Dedifferentiated amniotic fluid mesenchymal stem cell (primary cell): ENCODE measurements around the gene INO80B.
"Not testable (repeated sequence)": the region's sequence is repeated elsewhere in the genome, so short reads cannot be mapped to it uniquely, and the experiment has no call there.

Source experiments
- DNase-seq: peaks from one replicate; pipeline ENCODE4 v3.0.0-alpha.2; 2016; ENCODE audit errors: extremely low spot score

Gene INO80B

DNA sequence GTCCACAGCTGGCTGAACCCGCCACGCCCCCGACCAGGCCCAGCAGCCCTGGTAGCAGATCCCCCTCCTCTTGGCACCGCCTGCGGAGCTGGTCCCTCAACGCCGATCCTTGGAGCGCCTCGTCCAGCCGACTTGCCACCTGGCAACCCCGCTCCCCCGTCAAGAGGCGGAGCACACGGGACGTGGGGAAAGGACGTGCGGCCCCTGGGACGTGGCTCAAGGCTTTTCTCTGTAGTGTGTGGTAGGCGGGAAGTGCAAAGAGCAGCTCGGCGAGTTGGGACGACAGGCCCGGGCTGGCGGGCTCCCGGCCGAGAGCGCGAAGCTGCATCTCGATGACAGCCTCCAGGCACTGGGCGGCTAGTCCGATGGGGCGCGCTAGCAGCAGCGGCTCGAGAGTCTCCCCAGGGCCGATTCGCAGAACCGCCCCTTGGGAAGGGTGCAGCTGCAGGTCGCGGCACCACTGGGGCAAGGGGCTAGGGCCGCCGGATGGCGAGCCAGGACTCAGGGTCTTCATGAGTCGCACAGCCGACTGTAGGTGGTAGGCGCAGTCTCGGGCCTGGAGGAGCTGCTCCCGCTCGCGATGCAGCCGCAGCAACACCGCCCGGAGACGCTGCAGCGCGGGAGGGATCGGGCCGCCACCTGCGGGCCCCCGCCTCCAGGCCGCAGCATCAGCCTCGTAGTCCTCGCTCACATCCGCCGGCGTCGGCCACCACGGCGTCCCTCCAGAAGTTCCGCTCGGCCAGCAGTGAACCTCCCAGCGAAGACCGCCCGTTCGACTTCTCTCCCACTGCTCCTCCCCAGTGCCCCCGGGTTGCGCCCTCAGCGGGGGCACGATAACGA, 27.3 kb downstream of the INO80B start:
- DNase-seq: no peak

DNA sequence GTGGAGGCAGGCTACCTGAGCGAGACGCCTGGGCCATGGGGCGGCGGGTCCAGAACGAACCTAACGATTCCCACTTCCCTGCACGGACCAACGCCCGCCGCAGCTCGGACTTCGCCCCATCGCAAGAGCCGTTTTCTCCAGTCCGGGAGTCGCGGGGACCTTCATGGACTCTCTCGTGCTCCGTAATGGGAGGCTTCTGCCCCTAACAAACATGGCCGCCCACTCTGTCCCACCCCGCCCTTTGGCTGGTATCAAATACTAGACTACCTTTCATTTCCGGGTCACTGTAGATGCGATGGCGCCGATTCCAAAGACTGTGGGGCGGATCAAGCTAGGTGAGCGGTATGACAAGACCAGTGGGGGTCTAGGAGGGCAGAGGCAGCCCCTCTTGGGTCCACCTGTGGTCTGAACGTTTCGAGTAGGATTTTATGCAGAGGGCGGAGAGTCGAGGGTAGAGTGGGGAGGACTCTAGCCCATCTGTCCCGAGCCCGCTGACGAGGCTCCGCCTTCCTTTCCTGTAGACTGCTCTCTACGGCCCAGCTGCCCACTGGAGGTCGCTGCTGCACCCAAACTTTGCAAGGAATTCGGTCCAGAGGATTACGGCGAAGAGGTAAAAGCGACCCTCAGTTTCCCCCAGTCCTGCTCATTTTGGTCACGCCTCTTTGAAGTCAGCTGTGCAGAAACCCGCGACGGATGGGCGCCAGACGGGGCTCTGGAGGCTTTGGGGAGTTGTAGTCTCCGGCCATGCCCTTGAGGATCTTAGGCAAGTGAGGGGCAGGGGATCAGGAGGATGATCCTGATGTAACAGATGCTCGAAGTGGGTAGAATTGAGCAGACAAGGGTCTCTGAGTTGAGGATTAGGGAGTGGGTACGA, 28.2 kb downstream of the INO80B start, which contains the start of the genes CCDC142 and TTC31:
TSS of gene CCDC142 (minus strand) at position 198 of the 874 bp plus-strand sequence. CDS start at position 37, 161 bp downstream.
TSS of gene TTC31 (plus strand) at position 281 of the 874 bp plus-strand sequence. CDS start at position 296, 15 bp downstream.
- DNase-seq: peak; percentile 91

GRCh38 chr2:74483675-74484164, 28.8 kb downstream of the INO80B start:
- DNase-seq: not testable (repeated sequence)

DNA sequence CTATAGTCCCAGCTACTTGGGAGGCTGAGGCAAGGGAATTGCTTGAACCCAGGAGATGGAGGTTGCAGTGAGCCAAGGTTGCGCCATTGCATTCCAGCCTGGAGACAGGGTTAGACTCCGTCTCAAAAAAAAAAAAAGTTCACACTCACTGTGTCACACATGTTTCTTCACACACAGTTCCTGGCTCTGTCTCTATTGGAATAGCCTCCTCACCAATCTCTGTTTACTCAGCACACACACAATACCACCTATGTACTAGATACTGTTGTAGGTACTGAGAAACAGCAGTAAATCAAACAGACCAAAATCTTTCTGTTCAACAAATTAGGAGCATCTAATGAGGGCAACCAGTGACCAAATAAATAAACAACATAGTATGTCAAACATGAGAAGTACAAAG, 31.3 kb downstream of the INO80B start:
- DNase-seq: no peak

DNA sequence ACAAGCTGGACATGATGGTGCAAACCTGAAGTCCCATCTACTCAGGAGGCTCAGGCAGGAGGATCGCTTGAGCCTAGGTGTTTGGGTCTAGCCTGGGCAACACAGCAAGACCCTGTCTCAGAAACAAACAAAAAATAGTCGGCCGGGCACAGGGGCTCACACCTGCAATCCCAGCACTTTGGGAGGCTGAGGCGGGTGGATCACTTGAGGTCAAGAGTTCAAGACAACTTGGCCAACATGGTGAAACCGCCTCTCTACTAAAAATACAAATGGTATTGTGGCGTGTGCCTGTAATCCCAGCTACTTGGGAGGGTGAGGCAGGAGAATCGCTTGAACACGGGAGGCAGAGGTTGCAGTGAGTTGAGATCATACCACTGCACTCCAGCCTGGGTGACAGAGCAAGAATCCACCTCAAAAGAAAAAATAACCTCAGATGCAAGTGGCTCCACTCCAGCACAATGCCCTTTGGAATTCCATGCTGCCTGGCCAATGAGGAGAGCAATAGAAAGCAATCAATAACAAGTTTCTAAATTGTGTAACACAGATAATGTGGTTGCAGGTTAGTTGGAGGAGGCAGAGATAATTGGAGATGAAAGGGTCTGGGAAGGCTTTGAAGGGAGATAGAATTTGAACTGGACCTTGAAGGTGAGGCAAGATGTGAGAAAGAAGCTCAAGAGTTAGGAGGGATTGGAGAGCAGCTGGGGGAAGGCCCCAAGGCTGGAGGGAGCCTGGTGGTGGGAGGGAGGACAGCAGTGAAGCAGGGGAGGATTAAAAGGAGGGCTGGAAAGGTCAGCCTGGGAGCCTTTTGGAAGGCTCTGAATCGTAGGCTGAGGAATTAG, 34.0 kb downstream of the INO80B start:
- no peak for DNase-seq

- DNase-seq: no peak
Measured at GRCh38 chr2:74489906-74490305, 35.0 kb downstream of the INO80B start.

- DNase-seq: no peak
Measured at GRCh38 chr2:74491648-74492544, 37.0 kb downstream of the INO80B start.

DNA sequence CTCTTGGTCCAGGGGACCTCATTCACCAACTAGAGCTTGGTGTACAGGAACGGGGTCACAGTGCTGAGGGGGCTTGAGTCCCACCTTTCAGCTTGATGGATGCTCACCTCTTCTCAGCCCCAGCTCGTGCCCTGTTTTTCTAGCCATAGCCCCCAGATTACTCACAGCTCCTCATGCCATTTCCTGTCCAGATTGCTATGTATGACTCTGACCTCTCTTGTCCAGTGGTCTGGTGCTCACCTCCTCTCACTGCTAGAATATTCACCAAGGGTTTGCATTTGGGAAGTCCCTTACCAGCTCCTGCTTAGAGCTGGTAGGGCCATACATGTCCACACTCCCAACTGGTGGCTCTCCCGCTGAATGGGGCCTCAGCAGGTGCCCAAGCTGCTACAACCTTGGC, 38.7 kb downstream of the INO80B start:
- no peak for DNase-seq

DNA sequence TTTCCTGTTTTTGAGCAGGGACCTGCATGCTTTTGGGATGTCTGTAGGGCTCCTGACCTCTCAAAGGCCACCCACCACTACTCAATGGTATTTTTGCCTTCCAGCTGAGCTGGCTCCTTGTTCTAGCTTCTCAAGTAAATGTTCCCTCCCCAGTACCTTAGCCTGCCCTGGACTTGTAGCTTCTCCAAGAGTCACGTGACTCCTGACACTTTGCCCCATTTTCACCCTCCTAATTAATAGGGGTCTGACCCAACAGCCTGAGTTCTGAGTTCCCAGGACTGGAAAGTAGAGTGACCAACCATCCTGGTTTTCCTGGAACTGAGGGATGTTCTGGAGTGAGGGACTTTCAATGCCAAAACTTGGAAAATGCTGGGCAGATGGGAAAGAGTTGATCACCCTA, 40.6 kb downstream of the INO80B start:
- DNase-seq: no peak

DNA sequence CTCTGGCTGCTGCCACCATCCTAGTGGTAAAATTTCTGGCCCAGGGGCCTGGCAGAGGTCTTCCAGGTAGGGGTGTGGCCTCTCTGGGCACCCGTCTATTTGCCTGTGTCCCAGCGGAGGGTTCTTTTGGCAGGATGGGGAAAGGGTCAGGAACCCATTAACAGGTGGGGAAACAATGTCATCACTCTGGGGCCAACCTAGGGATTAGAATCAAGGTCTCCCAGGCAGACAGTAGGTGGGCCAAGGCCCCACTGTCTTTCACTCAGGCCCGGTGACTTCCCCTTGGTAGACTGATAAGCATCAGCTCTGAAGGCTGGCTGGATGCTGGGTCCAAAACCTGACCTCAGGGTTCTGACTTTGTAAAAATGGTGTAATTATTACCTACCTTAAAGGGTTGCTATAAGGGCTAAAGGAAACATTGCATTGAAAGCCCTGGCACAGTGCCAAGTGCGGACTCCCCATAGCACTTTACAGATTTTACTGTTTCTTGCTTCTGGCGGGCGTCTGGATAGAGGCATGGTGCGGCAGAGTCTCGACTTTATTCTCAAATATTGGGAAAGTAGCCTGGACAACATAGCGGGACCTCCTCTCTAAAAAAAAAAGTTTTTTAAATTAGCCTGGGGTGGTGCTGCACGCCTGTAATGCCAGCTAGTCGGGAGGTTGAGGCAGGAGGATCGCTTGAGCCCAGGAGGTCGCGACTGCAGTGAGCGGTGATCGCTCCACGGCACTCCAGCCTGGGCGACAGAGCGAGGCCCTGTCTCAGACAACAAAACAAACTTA, 42.3 kb downstream of the INO80B start:
- no peak for DNase-seq

- DNase-seq: no peak
Measured at GRCh38 chr2:74497777-74498499, 43.1 kb downstream of the INO80B start.

DNA sequence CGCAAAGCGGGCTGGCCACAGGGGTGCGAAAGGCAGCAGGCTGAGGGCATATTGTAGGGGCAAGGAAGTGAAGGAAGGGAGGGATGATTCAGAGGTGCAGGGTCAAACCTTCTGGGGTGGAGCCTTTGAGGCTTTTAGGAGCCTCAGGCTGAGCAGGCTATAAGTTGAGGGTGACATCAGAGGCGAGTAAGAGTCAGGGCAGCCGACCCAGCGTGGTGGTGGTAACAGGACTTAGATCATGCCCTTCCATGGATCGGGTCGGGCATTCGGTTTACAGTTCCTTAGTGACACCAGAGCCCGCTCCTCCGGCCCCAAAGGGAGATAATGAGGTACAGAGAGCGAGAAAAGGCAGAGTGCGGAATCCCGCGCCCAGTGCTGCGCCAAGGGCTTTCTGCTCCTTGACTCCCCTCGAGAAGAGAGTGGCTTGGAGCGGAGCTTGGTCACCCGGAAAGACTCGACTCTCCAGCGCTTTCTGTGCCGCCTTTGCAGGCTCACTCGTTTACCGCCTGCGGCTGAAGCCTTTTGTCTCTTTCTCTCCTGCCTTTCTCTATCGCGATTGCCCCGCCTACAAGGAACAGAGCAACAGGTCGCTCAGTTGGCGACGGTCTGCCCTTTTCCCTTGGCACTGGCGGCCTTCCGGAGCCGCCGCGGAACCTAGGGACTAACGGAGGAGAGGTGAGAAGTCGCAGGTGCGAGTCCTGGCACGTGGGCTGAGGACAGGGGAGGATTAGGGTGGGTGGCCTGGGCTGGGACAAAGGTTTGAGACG, 43.8 kb downstream of the INO80B start:
- no peak for DNase-seq

DNA sequence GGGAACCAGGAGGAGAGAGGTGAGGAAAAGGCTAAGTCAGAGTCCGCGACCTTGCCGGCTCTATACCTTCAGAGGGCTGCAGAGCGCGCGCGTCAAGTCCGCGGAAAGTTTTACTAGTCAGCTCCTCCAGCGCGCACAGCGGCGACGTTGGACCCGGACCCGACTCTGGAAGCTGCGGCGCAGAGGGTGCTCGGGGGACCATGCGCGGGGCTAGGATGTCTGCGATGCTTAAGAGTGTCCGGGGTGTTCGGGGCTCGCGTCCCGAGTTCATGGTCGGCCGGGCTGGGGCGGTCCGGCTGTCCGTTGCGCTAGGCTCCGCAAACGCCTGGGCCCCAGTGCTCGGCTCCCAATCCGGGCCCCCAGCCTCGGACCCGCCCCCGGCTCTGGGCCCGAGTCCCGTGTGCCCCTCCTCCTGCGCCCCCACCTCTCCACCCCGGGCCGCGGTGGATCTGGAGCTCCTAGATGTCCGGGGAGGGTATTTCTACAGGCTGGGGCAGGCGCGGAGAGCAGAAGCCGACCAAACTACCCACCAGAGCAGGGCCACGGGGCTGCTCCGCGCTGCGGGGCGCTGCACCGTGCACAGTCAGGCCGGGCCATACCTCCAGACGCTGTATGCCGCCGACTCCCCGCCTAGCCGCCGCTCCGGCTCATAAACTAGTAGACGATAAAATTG, 44.5 kb downstream of the INO80B start, which contains the start of gene LBX2:
TSS of gene LBX2 (minus strand) at position 337 of the 673 bp plus-strand sequence. CDS start at position 271, 66 bp downstream.
- no peak for DNase-seq

GRCh38 chr2:74499940-74500577, 45.2 kb downstream of the INO80B start:
- no peak for DNase-seq

- DNase-seq: no peak
Measured at GRCh38 chr2:74500578-74500946, 45.7 kb downstream of the INO80B start.

DNA sequence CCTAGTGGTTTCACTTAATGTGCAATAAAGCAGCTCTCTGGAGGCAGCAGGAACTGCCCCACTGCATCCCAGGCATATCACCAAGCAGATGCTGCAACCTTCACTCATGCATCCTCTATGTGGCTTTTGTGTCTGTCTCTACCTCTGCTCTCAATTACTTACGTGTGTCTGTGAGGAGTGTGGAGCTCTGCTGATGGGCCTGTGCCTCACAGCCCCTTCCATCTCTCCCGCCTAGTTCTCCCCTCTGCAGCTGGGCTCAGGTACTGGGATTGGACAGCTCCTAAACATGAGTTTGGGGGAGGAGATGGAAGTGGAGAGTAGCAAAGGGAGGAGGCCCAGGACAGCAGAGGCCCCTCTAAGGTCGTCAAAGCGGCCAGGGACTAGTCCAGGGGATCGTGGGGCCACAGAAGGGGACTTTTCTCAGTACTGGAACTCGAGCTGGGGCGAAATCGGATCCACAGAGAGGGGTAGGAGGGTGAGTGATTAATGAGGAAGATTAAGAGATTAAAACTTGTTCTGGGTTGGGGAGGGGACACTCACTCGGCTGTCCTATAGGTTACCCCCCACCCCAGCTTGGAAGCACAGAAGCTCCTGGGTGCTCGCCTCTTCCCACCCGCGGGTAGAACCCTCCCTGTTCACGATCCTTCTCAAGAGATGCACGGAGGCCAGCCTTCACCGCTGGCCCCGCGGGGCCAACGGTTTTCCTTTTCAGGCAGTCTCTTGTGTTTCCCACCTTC, 46.6 kb downstream of the INO80B start:
- DNase-seq: no peak
